ENCODE data around the gene NPC1L1.
"Not testable (repeated sequence)": the region's sequence is repeated elsewhere in the genome, so short reads cannot be mapped to it uniquely, and the experiment has no call there.

NPC1L1 gene

GRCh38 chr7:44534501-44534900, 6.6 kb downstream of the NPC1L1 start:
- DNase-seq: no peak

- DNase-seq: no peak
These were observed 7.0 kb downstream of the NPC1L1 start for GRCh38 chr7:44534087-44534486.

GRCh38 chr7:44533301-44534055, 7.7 kb downstream of the NPC1L1 start:
- DNase-seq: no peak

- no peak for DNase-seq
These were observed 9.4 kb downstream of the NPC1L1 start for GRCh38 chr7:44531421-44532380.

- DNase-seq: no peak
These were observed 10.1 kb downstream of the NPC1L1 start for GRCh38 chr7:44530990-44531389.

- DNase-seq: no peak
These were observed 16.2 kb downstream of the NPC1L1 start for GRCh38 chr7:44524811-44525388.

GRCh38 chr7:44522315-44522714, 18.8 kb downstream of the NPC1L1 start:
- no peak for DNase-seq

- no peak for DNase-seq
These were observed 19.6 kb downstream of the NPC1L1 start for GRCh38 chr7:44521347-44522095.

- DNase-seq: no peak
These were observed 20.6 kb downstream of the NPC1L1 start for GRCh38 chr7:44520574-44520973.

GRCh38 chr7:44519546-44519945, 21.6 kb downstream of the NPC1L1 start:
- no peak for DNase-seq

GRCh38 chr7:44518761-44519160, 22.4 kb downstream of the NPC1L1 start:
- no peak for DNase-seq

GRCh38 chr7:44517175-44517574, 24.0 kb downstream of the NPC1L1 start:
- no peak for DNase-seq

- DNase-seq: no peak
These were observed 25.4 kb downstream of the NPC1L1 start for GRCh38 chr7:44515590-44516268.

GRCh38 chr7:44512736-44513135, 28.4 kb downstream of the NPC1L1 start:
- no peak for DNase-seq

- no peak for DNase-seq
These were observed 29.2 kb downstream of the NPC1L1 start for GRCh38 chr7:44511863-44512468.

- DNase-seq: no peak
These were observed 29.9 kb downstream of the NPC1L1 start for GRCh38 chr7:44511236-44511635.

- DNase-seq: no peak
These were observed 32.7 kb downstream of the NPC1L1 start for GRCh38 chr7:44508328-44509030.

GRCh38 chr7:44506592-44507288, 34.4 kb downstream of the NPC1L1 start:
- DNase-seq: not testable (repeated sequence)

- no peak for DNase-seq
These were observed 35.5 kb downstream of the NPC1L1 start for GRCh38 chr7:44505595-44505994.

GRCh38 chr7:44498230-44498954, 42.7 kb downstream of the NPC1L1 start:
- DNase-seq: no peak

Data from NCI-H526 treated with DMSO at 0.1 percent for 48 hours (cell line).